ENCODE results near the gene DIS3L2. TPM values are rescaled to one million over a fixed set of nuclear protein-coding genes. Genes with fewer than 3 reads are reported as not detected.
"Not testable (repeated sequence)": the region's sequence is repeated elsewhere in the genome, so short reads cannot be mapped to it uniquely, and the experiment has no call there.

Gene DIS3L2
- polyA plus RNA-seq, 4 donors: 28.8 to 47.2 (median 36.4) TPM

DNA sequence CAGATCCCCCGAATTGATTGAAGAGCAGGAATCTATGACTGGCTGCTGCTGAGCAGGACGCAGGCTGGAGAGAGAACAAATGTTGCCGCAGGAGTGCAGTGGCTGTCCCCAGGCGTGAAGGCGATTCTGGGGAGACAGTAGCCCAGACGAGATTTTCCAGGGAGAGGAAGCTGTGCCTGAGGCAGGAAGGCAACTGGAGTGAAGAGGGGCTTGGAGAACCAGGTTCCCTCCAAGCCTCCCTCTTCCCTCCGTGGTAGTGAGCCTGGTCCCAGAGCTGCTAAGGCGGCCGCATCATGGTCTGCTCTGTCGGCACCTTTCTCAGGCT, 34.0 kb upstream of the DIS3L2 start:
- DNase-seq (ENCODE audit: low read depth in 4 of 4, low spot score in 2 of 4): no peak

DNA sequence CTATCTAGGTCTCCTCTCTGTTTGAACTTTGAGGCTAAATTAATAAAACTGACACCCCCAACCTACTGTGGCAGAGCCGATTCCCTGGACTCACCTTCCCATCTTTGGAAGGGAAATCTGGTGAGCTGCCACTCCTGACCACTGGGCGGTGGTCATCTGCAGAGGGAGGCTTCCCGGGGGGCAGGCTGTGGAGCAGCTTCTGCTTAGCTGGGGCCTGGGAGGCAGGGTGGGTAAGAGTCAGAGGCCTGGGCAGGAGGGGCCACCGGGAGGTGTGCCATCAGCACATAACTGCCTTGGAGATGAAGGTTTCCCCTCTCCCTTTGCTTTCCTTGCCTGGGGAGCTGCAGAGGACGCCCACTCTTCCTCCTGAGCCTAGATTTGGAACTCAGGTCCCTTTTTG, 33.0 kb upstream of the DIS3L2 start:
- no peak for DNase-seq (ENCODE audit: low read depth in 4 of 4, low spot score in 2 of 4)

DNA sequence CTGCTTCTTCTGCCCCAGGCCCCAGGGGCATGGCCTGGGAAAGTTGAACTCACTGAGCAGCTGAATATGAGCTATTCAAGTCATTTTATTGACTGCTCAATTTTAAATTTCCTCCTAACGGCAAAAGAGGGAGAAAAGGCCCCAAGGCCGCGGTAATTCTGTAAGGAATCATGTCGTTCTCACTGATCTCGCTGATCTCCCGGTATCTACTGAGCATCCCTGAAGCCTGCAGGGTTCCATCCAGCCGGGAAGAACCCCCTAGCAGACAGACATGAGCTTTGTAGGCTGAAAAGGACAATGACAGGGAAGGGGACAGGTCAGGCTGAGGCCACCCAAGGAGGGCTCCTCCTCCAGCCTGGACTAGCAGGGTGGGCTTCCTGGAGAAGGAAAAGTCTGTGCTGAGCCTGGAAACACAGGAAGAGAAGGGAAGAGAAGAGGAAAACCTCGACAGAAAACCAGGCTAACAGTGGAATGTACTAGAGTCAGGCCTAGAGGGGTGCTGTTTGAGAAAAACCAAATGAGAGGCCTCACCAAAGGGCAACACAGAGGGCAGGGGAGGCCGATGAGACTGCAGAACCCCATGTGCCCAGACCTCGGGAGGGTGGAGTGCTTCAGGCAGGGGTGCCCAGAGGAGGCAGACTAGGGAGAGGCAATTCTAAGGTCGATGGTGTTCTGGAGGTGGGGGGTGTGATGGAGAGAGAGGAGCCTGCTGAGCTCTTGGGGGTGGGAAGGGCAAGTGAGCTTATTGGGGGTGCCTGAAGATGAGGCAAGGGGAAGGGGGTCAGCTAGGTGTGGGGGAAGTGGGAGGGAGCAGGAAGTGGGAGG, 32.4 kb upstream of the DIS3L2 start:
- DNase-seq (ENCODE audit: low read depth in 4 of 4, low spot score in 2 of 4): no peak

DNA sequence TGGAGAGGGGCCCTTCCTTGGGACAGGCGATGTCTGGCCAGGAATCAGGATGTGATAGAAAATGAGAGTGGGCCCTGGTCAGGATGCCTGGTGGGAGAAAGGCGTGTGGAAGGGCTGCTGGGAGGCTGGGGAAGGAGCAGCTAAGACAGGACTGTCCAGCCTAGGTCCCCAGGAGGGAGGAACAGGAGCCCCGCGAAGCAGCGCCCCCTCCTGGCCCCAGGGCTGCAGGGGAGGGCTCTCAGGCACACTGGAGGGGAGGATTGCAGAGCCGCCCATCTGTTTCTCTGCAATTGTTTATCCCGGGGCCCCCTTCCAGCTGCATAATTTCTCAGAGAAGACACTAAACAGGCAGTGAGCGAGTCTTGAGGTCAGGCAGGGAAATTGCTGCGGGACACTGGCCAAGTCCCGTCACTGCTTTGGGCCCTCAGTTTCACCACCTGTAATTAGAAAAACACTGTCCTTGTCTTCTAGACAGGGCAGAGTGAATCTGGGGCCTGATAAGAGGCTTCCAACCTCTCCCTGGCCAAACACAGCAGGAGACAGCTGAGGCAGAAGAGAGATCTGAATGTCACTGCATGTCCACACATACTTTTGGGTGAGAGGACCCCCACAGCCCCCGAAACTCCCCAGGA, 31.4 kb upstream of the DIS3L2 start:
- no peak for DNase-seq (ENCODE audit: low read depth in 4 of 4, low spot score in 2 of 4)

DNA sequence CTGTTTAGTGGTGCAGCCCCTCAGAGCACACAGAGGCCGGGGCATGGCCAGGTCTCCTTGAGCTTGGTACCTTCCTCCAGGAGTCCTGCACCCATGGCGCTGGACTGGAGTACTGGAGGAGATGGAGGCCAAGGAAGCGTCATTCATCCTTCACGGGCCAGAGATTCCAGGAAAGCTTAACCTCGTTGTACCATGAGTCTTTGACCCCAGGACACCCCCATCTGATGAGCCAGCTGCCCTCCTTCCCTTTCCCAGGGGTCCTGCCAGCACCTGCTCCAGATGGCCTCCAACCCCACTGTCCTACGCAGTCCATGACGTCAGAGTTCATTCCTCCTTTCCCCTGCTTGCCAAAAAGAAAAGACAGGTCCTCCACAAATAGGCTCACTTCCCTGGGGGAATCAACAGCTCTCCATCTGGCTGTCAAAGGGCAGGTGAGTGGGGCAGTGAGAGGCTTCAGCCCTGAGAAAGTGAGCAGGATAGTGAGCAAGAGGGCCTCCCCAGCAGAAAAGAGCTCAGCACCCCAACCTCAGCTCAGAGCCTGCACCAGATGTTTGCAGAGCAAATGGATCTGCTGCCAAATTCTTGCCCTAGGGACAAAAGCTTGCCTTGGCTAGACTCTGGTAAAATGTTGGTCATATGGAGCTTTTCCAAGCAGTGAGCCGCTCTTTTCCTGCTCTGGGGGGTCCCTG, 30.8 kb upstream of the DIS3L2 start:
- DNase-seq (ENCODE audit: low read depth in 4 of 4, low spot score in 2 of 4): no peak

DNA sequence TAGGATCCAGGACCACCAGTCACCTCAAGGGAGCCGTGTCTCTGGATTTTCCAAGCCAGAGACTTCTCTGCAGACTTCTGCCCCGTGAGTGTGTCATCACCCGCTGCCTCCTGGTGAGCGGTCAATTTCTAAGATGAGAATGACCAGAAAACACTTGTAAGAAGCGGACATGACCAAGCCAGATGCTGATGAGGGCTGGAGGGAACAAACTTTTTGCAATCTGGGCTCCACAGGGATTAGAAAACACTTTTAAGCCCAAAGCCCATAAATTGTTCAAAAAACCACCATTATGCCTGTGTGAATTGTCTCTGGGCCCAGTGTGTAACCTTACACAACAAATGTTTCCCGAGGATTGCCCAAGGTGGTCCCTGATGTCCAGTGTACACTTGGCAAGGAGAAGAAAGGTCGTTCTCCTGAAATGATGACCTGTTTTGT, 30.0 kb upstream of the DIS3L2 start:
- no peak for DNase-seq (ENCODE audit: low read depth in 4 of 4, low spot score in 2 of 4)

DNA sequence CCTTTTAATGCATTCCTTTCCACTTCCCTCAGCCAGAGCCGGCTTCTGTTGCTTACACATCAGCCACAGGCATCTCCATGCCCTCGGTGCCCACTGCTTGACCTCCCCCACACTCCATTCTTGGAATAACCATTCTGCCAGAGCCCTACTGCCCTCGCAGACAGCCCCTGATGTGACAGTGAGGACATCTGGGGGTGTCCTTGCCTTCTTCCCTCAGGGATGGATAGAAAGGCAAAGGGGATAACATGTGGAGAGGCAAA, 28.9 kb upstream of the DIS3L2 start:
- DNase-seq (ENCODE audit: low read depth in 4 of 4, low spot score in 2 of 4): no peak

DNA sequence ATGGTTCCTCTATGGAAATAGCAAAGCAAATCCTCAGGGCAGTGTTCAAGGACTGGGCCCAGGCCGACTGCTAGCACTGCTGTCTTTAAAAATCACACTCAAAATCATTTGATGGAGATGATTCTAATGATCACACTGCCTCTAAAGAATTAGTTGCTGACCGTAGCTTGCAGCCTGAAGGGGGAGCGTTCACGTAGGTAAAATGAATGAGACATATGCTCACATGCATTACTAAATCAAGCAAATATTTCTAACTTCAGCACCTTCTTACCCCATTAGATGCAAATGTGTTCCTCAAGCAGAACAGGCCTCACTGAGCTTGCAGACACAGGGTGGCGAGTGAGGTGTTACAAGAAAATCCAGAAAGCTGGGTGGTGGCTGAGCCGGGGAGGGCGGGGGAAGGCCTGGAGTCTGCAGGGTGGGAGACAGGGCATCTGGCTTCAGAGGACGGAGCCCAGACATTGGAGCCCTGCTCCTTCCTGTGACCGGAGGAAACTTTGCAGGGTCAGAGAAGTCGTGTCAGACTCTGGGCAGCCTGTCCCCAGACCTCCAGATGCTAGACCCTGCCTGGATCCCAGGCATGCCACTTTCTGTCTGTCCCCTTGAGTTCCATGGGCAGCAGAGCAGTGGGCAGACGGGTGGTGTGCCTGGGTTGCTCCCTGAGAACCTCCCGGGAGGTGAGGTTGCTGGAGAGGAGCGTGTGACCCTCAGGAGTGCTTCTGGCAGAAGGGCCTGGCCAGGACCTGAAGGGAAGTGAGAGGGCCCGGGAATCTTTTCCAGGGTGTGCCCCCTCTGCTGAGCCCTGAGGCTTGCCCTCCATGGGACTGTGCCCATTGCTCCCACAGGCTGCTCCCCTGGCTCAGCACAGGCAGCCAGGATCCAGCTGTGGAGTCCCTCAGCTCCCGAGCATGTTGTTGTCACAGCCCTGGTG, 28.3 kb upstream of the DIS3L2 start:
- no peak for DNase-seq (ENCODE audit: low read depth in 4 of 4, low spot score in 2 of 4)

DNA sequence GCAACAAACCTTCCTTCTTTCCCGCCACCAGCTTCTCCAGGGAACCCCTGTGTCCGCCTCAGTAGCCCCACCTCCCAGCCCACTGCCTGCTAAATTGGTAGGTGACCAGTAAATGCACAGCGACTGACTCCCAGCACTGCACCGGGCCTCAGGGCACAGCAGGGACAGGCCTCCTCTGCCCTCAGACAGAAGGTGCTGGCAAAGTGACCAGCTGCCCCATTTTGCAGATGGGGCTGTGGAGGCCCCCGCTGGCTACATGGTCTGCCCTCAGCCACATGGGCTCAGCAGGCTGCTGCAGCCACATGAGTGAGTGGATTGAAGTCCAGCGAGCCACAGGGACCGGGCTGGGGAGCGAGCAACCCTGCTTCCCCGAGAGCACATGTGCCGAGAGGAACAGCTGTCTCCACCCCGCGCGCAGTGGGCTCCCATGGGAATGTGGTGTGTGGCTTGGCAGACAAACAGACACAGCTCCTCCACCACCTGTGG, 27.6 kb upstream of the DIS3L2 start:
- DNase-seq (ENCODE audit: low read depth in 4 of 4, low spot score in 2 of 4): no peak

DNA sequence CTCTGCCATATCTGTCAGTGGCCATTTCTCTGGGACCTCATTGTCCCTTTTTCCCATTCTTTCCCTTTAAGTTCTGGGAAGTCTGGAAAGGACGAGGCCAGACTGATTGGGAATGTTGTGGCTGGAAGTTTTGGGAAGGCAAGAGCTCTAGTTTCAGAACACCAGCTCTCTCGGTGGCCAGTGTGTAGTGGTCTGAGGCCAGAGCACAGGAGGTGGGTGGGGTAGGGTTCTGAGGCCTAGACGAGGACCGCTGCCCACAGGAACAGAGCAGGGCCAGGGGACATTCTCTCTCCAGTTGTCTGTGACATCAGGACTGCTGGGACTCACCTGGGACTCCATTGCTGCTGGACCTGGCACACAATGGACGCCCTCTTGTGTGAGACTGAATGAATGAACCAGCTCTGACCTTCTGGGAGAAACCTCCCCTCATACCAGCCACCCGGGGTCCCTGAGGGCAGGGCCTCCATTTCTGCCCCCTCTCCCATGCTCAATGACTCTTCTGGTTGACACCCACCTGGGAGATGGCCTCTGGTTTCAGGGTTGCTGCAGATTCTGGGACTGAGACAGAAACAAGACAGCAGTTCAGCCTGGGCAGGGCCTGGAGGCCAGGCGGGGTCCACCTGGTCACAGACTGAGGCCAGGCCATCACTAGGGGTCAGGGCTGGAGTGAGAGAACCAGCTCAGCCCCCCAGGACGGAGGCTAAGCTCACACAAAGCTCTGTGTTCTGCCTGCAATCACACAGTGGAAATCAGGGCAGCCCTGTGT, 26.9 kb upstream of the DIS3L2 start:
- no peak for DNase-seq (ENCODE audit: low read depth in 4 of 4, low spot score in 2 of 4)

DNA sequence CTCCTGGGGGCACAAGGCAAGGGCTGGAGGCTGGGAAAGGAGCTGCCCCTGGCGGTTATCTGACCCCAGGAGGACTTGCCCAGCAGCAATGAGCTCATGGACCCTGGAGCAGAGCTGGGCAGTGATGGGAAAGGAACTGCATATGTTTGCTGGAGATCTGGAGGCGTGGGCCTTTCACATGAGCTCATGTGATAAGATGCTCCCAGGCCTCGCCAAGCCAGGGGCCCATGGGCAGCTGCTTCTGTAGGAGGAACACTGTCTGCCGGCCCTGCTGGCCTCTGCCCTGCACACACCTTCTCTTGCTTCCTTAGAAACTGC, 26.3 kb upstream of the DIS3L2 start:
- no peak for DNase-seq (ENCODE audit: low read depth in 4 of 4, low spot score in 2 of 4)

DNA sequence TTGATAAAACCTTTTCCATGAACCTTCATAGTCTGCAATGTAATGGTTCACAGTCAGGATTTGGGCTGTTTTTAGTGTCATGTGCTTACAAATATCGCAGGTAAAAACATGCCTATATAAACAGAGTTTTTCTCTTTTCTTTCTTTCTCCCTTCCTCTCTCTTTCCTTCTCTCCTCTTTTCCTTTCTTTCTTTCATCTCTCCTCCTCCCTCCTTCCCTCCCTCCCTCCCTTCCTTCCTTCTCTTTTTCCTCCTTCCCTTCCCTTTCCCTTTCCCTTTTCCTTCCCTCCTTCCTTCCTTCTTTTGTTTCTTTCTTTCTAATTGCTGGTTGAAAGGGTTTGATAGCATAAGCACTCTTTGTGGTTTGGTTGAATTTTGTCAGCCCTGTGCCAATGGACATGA, 25.7 kb upstream of the DIS3L2 start:
- DNase-seq (ENCODE audit: low read depth in 4 of 4, low spot score in 2 of 4): no peak

DNA sequence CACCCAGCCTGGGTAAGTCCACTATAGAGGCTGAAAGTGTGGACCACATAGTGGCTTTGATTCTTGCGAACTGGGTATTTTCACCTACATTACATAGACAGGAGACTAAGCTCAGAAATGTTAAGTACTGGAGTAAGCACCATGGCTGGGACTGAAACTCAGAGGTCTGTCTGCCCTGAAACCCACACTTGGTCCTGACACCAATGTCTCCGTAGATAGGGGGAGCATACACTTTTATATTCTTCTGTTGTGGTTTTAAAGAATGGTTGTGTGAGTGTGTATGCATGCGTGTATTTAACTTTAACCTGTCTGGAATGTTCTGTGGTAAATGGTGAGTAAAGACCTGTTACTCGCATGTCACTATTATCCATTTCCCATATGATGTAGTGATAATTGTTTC, 25.0 kb upstream of the DIS3L2 start:
- DNase-seq (ENCODE audit: low read depth in 4 of 4, low spot score in 2 of 4): no peak

DNA sequence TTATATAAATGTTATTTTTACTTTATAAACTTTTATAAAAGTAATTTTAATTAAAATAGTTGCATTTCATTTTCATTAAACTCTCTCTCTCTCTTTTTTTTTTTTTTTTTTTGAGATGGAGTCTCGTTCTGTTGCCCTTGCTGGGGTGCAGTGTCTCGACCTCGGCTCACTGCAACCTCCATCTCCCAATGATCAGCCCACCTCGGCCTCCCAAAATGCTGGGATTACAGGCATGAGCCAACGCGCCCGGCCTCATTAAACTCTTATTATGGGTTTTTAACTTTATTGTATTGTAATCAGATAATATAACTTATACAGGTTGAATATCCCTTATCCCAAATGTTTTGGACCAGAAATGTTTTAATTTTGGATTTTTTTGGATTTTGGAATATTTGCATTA, 24.5 kb upstream of the DIS3L2 start:
- DNase-seq (ENCODE audit: low read depth in 4 of 4, low spot score in 2 of 4): no peak

DNA sequence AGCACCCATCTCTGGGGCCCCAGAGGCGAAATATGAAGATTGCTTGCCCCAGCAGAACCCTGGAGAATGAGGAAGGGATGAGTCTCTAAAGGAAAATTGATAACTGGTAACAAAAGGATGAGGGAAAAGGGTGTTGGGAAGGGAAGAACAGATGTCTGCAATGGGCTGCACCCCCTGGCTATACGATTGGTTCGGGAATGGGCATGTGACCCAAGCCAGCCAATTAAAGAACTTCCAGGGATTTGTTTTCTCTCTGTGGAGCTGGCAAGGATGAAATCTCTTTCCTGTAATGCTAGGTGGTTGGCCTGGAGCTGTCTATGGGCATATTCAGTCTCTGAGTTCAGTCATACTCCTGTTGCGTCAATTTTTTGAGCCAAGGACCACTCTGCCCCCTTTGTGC, 22.5 kb upstream of the DIS3L2 start:
- DNase-seq (ENCODE audit: low read depth in 4 of 4, low spot score in 2 of 4): no peak

DNA sequence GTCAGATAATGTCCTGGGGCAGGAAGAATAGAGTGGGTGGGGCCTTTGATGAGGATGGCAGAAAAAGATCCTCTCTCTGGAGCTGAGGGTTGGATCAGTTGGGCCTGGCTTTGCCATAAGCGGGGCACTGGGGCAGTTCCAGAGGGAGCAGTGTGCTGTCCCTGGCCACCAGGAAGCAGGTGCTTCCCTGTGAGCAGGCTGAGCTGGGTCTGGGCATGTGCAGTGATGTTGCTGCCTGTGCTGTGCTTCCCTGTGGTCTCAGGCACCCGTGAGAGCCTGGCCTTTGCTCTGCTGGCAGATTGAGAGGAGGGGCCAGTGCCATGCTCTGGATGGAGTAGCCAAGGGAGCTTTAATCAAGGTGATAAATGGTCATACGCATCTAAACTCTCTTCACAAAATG, 20.7 kb upstream of the DIS3L2 start:
- DNase-seq (ENCODE audit: low read depth in 4 of 4, low spot score in 2 of 4): no peak

DNA sequence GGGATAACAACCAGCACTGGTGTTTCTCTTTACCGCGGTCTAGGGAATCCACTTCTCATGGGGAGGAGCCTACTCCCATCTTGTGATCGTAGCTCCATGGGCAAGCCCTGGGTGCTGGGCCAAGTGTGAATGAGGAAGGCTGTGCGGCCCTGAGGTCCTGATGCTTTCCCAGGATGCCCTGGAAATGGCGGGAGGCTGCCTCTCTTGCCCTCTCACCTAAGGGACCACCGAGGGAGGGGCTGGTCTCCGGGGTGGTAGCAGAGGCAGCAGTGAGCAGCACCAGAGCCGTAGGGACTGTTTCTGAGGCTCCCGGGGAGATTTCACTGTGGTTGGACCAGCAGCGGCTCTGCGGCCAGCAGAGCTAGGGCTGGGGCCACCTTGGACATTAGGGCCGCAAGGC, 19.8 kb upstream of the DIS3L2 start:
- DNase-seq (ENCODE audit: low read depth in 4 of 4, low spot score in 2 of 4): no peak

DNA sequence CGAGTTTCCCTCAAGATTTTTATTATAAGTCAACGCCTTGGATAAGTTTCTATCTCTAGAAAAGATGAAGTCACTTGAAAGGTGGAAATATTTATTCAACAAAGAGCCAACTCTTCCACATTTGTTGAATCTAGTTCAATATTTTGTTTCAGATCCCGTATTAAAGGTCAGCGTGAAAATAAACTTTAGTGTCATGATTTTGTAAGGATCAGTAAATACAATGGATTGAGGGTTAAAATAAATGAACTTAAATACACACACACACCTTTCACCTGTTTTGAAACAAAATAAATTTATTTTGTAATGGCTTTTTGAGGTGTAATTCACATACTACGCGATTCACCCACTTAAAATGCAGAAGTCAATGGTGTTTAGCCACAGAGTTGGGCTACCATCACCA, 19.3 kb upstream of the DIS3L2 start:
- no peak for DNase-seq (ENCODE audit: low read depth in 4 of 4, low spot score in 2 of 4)

DNA sequence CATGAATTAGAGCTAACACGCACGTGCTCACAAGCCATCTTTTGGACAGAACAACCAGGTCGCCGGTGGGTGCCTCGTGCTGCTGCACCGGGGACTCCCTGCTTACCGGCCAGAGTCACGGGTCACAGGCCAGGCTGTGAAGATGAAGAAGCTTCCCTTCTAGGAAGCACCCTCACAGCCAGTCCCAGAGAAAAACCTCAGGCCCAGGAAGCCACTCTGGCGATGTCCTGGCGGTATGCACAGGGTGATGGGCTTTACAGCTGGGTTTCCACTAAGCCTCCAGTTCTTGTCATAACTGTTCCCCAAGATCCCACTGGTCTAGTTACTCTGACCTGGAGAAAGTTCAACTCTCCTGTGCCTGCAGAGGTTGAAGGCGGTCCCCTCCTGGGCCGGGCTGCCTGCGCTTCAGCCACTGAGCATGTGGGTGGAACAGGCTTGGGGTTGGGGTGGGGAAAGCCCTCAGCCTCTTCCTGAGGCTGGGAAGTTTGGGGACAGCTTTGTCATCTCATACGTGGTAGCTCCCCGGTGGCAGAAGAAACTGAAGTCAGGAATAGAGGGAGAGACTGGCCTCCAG, 15.2 kb upstream of the DIS3L2 start:
- DNase-seq (ENCODE audit: low read depth in 4 of 4, low spot score in 2 of 4): no peak

DNA sequence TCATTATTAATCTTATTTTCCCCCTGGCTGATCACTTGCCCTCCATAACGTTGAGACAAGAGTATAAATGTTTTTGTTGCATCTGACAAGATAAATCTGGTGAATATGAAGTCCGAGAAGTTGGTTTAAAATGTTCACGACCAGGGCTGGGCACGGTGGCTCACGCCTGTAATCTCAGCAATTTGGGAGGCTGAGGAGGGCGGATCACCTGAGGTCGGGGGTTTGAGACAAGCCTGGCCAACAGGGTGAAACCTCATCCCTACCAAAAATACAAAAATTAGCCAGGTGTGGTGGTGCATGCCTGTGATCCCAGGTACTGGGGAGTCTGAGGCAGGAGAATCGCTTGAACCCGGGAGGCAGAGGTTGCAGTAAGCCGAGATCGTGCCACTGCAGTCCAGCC, 14.4 kb upstream of the DIS3L2 start:
- DNase-seq (ENCODE audit: low read depth in 4 of 4, low spot score in 2 of 4): not testable (repeated sequence)
